Activated CD4-positive, alpha-beta T cell treated with anti-CD3 and anti-CD28 coated beads for 36 hours (primary cell): ENCODE measurements around the gene DPY19L1. TPM values are rescaled to one million over a fixed set of nuclear protein-coding genes. Genes with fewer than 3 reads are reported as not detected.
"Not testable (repeated sequence)": the region's sequence is repeated elsewhere in the genome, so short reads cannot be mapped to it uniquely, and the experiment has no call there.

ENCODE experiments used
- ATAC-seq: fragments of 200-7000 bp; cut with Tn5 transposase; one replicate; pipeline ENCODE4 v1.10.0; 2021; ENCODE audit warnings: mild to moderate bottlenecking, moderate library complexity
- CTCF ChIA-PET: fragments of 350-600 bp; sonication (Branson Sonifier 250); formaldehyde crosslinking; loops from one replicate; lab custom pipeline; 2021; ENCODE audit warnings: antibody characterized with exemption; lab: Charles Lee
- POLR2A ChIA-PET: fragments of 350-600 bp; sonication (Branson Sonifier 250); formaldehyde crosslinking; loops from one replicate; lab custom pipeline; 2021; ENCODE audit warnings: antibody characterized with exemption, inconsistent platforms; lab: Charles Lee
- DNase-seq: peaks from one replicate; pipeline ENCODE4 v3.0.0-alpha.2; 2020
- H3K27ac Mint-ChIP-seq: one replicate; pipeline ENCODE4 v1.8.0; 2021; ENCODE audit warnings: mixed read lengths
- H3K27me3 Mint-ChIP-seq: one replicate; pipeline ENCODE4 v1.8.0; 2021; ENCODE audit warnings: mixed read lengths
- H3K36me3 Mint-ChIP-seq: one replicate; pipeline ENCODE4 v1.8.0; 2021; ENCODE audit warnings: low read depth, mixed read lengths
- H3K4me1 Mint-ChIP-seq: one replicate; pipeline ENCODE4 v1.8.0; 2021; ENCODE audit warnings: mixed read lengths
- H3K4me3 Mint-ChIP-seq: one replicate; pipeline ENCODE4 v1.8.0; 2021; ENCODE audit warnings: mild to moderate bottlenecking, moderate library complexity, mixed read lengths
- H3K9me3 Mint-ChIP-seq: one replicate; pipeline ENCODE4 v1.8.0; 2021; ENCODE audit warnings: low read depth, mixed read lengths
- intact Hi-C, 2 experiments: fragments of 100-400 bp; cut with DNase I in 1 of 2; cut with micrococcal nuclease in 1 of 2; formaldehyde crosslinking; loops; one replicate each; pipeline versions ENCODE4 v1.14.2 to v1.15.1; 2022 to 2024; cut with DNase I, micrococcal nuclease
- microRNA-seq: library from miRNA; unstranded; fragments of <30 nt; microRNA quantifications from one replicate; pipeline ENCODE4 v1.2.0, GENCODE V29; 2021; ENCODE audit warnings: borderline replicate concordance
- total RNA-seq, 2 experiments: library from RNA; stranded (reverse); gene quantifications; one replicate each; pipeline ENCODE4 v1.2.3, GENCODE V29; 2021

The DPY19L1 gene
- total RNA-seq, 2 experiments from 2014 or later = 6.9 to 8.1 TPM

DNA sequence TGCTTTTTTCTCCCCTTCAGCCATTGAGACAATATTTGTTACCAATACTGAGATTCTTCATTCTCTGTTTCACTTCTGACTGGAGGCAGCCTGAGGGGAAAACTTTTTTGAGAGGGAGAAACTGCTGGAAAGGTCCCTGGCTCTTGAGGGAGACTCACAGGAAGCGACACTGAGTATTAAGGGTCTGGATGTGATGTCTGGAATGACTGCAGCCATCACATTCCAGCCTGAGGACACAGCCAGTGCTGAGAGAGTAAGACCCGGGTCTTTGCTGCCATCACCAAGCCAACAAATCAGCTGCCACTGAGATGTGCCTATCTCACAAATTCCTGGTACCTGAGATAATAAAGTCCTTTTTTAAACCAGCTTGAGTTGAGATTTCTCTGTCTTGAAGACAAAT lies 157.4 kb downstream of the DPY19L1 start:
- intact Hi-C loops = no loop called here
- ATAC-seq = no peak
- POLR2A ChIA-PET = no interaction called here
- Mint-ChIP-seq H3K4me1 (no peaks in the 10 kb centered on the region), H3K36me3 (peaks cover 4% of the 10 kb centered on the region), H3K4me3 (no peak overlapping the region), H3K27ac (no peak overlapping the region), H3K9me3 (peaks cover 13% of the 10 kb centered on the region), H3K27me3 (peaks cover 3% of the 10 kb centered on the region)
- DNase-seq = no peak
- CTCF ChIA-PET = no interaction called here

DNA sequence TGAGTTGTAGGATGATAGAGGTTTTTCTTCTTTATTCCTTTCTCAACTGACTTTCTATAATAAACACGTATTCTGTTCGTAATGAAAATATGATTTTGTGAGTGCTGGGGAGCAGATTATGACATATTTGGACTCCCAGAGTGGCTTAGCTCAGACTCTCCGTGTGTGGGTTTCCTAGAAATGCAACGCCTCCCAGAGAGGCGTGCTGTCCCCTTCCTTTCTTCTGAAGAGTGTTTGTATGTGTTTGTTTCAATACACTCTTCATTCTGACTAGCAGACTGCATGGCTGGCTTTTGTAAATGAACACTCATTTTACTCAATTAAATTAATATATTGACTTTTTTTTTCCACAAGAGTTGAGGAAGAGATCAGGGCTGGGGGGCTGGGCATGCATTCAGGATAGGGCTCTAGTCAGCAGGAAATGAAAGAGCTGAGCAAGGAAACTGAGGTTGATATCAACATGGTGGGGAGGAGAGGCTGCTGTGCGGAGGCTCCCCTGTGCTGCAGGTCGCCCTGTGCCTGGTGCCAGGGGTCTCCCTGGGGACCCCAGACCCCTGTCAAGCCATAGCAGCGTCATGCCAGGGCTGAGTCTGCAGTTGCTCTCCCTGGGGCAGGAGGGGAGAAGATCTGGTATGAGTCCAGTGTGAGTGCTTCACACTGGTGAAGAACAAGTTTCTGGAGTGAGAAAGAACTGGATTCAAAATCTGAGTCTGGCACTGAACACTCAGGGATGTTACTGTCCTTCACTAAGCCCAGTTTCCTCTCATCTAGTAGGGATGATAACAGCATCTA lies 158.1 kb downstream of the DPY19L1 start:
- intact Hi-C loops, CTCF ChIA-PET, POLR2A ChIA-PET, H3K4me3 Mint-ChIP-seq, H3K27ac Mint-ChIP-seq, H3K4me1 Mint-ChIP-seq, ATAC-seq, DNase-seq, H3K36me3 Mint-ChIP-seq, H3K27me3 Mint-ChIP-seq: not testable (repeated sequence)
- peaks cover 12% of the 10 kb centered on the region for H3K9me3 Mint-ChIP-seq

Small RNA genes within 50 kb of the gene (microRNA-seq; reads per million reads assigned to microRNA genes)
- gene MIR548N = 1.8 reads per million

Other genes with a start within 250 kb of the DPY19L1 start
- under 1 TPM in 1 of 2 experiments, not detected in 1; 0.09 TPM for gene TBX20, start 216.6 kb upstream of the DPY19L1 start, total RNA-seq